ENCODE results near the gene FOLH1.
A peak's percentile ranks its signal among the peaks of the same experiment; 100 is the strongest.
"Not testable (repeated sequence)": the region's sequence is repeated elsewhere in the genome, so short reads cannot be mapped to it uniquely, and the experiment has no call there.

GRCh38 chr11:49169579-49169978, 38.8 kb downstream of the FOLH1 start:
- TF ChIP-seq CTCF (IDR thresholded peaks at IDR 0.05; ENCODE audit: low read depth, low read length): peak; percentile 4
- TF ChIP-seq POLR2A (IDR thresholded peaks at IDR 0.05; ENCODE audit: extremely low read depth, insufficient read length): not testable (repeated sequence)

All from NB4 (cell line).